Activated CD4-positive, alpha-beta T cell treated with anti-CD3 and anti-CD28 coated beads, Interleukin-2, Interleukin-4, amounts not matched to agents 100 ng/mL and 50 ng/mL, durations not matched to agents 16 hours and 8 hours (primary cell): ENCODE results near the gene CFAP46.
"Not testable (repeated sequence)": the region's sequence is repeated elsewhere in the genome, so short reads cannot be mapped to it uniquely, and the experiment has no call there.

Experiments
- DNase-seq: peaks from one replicate; pipeline ENCODE4 v3.0.0-alpha.2; 2020; ENCODE audit warnings: low spot score

Gene CFAP46

GRCh38 chr10:132843276-132843675 lies 99.1 kb downstream of the CFAP46 start:
- not testable (repeated sequence) for DNase-seq

GRCh38 chr10:132842397-132842796 lies 100.0 kb downstream of the CFAP46 start:
- DNase-seq: no peak

- DNase-seq: no peak
Measured at GRCh38 chr10:132841615-132841975, 100.8 kb downstream of the CFAP46 start.

- DNase-seq: no peak
Measured at GRCh38 chr10:132840698-132841614, 101.4 kb downstream of the CFAP46 start.

GRCh38 chr10:132839061-132839460 lies 103.3 kb downstream of the CFAP46 start:
- DNase-seq: no peak

GRCh38 chr10:132838346-132838970 lies 103.9 kb downstream of the CFAP46 start:
- no peak for DNase-seq

GRCh38 chr10:132837905-132838304 lies 104.5 kb downstream of the CFAP46 start:
- DNase-seq: no peak

- DNase-seq: peak; percentile 20
Measured at GRCh38 chr10:132836832-132837540, 105.4 kb downstream of the CFAP46 start.

- no peak for DNase-seq
Measured at GRCh38 chr10:132836248-132836831, 106.0 kb downstream of the CFAP46 start.

GRCh38 chr10:132835848-132836233 lies 106.5 kb downstream of the CFAP46 start:
- DNase-seq: no peak

GRCh38 chr10:132834891-132835847 lies 107.2 kb downstream of the CFAP46 start:
- no peak for DNase-seq

GRCh38 chr10:132834311-132834761 lies 108.0 kb downstream of the CFAP46 start:
- DNase-seq: no peak

GRCh38 chr10:132833421-132834111 lies 108.8 kb downstream of the CFAP46 start:
- no peak for DNase-seq

GRCh38 chr10:132832186-132832969 lies 110.0 kb downstream of the CFAP46 start:
- no peak for DNase-seq

- DNase-seq: no peak
Measured at GRCh38 chr10:132829403-132829802, 113.0 kb downstream of the CFAP46 start.

GRCh38 chr10:132828681-132829080 lies 113.7 kb downstream of the CFAP46 start:
- DNase-seq: no peak

- DNase-seq: no peak
Measured at GRCh38 chr10:132827861-132828539, 114.4 kb downstream of the CFAP46 start.

GRCh38 chr10:132827423-132827789 lies 115.0 kb downstream of the CFAP46 start:
- DNase-seq: no peak
